EL (cell line): Measurements from ENCODE around the gene SPON1.

Experiments used
- DNase-seq: peaks from one replicate; pipeline ENCODE4 v3.0.0-alpha.2; 2016

Gene SPON1

DNA sequence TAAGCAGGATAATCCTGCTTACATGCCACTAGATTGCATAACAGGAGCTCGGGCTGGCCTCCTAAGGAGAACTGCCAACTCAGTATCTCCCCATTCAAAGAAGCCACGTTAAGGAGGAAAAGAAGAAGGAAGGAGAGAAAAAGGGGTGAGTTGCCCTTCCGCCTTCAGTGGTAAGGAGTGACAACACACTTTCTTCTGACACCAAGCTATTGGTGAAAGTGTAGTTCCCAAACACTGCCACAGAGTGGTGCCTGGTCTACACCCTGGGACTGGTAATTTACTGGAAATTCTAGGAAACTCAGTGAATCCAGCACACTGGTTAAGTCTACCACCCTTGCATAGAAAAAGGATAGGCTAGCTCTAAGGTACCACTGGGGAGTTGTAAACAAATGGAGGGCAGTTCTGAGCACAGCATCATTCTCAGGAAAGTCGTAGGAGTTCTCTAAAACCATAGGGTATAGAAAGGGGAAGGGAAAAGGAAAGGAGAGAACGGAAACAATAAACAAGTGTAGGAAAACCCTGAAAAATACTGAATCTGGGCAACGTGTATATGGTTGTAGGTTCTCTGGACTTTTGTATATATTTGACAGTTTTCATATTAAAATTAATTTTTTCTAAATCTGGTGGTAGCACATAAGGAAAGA, 338.3 kb downstream of the SPON1 start:
- DNase-seq, result peak; percentile 72

DNA sequence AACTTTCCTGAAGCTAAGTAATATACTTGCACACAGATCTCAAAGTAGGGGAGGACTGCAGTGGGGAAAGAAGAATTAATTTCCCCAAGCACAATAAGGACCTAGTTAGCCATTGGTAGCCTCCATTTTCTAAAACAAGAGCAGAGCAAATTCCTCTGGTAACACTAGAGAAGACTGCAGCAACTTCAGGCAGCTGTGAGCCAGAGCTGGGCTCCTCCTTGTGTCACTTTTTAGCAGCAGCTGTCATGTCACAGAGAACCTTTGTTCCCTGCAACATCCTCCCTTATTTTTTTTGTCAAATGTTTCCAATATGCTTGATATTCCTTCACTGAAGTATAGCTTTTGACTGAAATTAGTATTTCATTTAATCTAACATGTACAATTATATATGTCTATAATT, 342.1 kb downstream of the SPON1 start:
- no peak for DNase-seq

DNA sequence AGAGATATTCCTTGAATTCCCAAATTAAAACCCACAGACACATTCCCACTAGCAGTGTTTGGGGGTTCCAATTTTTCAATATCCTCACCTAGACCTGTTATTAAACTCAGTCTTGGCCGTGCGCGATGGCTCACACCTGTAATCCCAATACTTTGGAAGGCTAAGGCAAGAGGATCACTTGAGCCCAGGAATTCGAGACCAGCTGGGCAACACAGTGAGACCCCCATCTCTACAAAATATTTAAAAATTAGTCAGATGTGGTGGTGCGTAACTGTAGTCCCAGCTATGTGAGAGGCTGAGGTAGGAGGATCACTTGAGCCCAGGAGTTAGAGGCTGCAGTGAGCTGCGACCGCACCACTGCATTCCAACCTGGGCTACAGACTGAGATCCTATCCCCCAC, 343.1 kb downstream of the SPON1 start:
- no peak for DNase-seq

DNA sequence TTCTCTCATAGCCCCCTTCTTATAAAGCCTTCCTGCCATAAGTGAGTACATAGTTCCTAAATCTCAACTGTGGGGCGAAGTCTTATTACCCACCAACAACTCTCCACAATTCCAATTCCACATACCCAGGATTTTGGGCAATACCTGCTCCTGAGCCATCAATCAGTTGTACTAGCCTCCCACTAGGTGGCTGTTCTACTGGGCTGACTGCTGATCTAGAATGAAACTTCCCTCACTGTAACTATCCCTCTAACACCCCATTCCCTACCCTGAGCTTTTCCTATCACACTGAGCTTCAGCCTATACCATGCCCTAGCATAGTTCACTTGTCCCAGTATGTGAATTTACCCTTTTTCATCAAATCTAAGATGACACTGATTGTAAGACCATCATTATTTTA, 344.0 kb downstream of the SPON1 start:
- no peak for DNase-seq

DNA sequence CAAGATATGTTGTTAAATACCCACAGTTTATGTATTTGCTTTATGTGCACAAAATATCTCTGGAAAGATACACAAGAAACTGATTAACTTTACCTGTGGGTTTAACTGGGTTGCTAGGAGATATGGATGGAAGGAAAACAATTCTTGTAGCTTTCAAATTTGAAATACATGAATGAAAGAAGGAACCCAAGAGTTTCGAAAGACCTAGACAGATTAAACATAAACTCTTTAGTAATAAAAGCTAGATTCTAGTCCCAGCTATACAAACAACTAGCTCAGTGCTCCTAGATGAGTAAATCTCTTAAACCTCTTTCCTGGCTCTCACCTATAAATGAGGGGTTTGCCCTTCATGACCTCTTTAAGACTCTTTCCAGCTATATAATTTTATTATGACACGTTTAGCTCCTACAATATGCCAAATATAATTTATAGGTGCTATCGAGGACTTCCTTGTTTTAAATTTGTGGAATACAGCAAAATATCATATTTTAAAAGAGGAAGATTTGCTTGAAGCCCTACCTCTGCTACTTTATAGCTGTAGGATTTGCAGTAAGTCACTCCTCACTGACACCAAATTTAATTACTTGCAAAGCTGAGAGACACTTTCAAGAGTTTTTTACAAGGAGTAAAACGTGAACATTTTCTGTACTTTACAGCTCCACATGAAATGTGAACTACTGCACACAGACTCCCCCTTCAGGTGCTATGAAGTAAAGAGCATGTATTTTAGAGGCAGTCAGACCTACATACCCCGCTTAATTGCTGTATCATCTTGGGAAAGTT, 345.8 kb downstream of the SPON1 start:
- DNase-seq, result peak; percentile 49

DNA sequence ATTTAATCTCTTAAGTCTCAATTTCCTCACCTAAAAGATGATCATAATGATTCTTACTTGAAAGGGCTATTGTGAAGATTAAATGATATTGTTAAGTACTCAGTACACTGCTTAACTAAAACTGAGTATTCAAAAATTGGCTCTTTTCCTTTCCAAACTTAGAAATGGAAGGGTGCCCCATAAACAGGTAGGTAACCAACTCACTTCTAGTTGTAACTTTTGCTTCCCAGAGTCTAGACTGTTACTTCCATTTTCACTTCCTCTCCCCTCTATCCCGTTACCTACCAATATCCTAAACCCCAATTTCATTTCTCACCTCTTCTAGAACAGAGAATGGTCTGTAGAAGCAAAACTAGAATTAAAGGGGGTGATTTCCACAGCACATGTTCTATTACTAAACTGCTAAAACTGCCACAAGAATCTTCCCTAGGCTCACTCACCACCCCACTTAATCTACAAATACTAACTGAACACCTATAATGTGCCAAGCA, 346.4 kb downstream of the SPON1 start:
- no peak for DNase-seq

DNA sequence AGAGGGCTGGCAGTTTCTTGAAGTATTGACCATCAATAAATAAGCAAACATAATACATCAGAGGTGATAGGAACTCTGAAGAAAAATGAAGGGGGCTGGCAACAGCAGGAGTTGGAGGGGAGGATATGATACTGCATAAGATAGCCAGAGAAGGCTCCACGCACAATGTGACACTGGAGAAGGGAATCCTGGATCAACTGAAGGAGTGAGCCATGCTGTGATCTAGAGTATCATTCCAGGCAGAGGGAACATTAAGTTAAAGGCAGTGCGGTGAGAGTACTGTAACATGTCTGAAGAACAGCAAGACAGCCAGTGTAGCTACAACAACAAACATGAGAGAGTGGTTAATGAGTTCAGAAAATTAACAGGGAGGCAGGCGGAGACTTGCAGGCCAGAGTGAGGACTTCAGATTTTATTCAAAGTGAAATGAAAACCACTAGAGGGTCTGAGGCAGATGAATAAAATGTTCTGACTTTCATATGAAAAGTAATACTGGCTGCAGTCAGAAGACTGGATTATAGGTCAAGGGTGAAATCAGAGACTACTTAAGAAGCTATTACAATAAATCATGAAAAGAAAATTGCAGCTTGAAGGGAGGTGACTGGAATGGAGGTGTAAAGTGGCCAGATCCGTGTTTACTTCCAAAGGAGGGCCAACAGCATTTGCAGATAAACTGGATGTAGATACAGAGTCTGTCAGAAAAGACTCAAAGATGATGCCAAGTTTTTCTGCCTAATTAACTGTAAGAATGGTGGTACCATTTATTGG, 347.1 kb downstream of the SPON1 start:
- no peak for DNase-seq

DNA sequence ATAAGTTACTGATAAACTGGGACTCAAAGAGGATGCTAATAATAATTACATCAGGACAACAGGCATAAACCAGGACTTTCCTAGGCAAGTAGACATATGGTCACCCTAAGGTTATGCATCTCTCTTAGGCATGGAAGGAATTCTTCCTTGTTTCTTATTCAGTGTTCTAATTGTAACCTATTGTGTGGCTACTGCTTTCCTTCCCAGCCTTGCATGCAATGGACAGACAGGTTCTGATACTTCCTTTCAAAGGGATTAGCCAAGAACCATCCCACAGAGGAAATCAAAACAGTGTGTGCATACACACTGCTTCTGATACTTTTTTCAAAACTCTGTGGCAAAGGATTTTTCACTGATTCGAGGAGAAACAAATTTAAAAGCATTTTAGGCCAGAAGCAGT, 348.2 kb downstream of the SPON1 start:
- DNase-seq, result peak; percentile 36

DNA sequence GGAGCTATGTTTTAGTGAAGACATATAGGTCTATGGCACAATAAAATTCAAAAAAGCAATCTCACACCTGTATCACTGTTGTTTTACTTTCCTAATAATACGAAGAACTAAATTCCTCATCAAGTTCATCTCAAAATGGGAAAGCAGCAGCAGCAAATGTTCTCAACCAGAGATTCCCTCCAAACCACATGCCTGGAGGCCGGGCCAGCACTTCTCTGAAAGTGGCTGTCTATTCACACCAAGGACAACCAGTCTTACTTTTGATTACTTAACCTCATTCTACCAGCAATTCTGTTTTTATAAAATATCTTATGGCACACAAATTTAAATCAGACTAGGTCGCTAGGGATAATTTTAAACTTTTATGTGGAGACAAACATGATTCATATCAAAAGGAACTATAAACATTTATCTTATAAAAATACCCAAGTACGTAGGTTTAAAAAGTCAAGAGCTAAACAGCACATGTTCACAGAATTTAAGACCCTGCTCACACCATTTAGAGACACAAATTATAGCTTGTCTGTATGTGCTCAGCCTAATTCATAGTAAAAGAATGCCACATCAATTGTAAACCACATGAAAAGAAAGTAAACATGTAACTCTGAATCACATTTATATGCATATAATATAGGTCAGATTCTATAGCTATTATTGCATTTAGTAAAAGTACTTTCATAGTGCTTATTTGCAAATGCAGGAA, 350.4 kb downstream of the SPON1 start:
- DNase-seq, result peak; percentile 69

DNA sequence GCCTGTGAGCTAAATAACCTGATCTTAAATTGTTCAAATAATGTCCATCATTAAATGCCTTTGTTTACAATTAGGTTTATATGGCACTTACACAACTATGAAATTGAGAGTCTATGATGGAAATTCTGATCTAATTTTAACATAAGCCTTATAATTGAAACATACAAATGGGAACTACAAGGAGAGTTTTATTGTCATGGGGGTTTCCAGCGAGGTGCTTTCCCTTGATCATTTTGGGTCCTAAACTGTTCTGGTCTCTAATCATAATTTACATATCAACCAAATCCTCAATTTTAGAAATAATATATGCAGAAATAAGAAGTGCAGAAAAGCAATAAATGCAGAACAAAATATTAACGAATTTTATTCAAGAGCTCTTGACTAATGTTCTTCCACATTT, 351.6 kb downstream of the SPON1 start:
- no peak for DNase-seq

DNA sequence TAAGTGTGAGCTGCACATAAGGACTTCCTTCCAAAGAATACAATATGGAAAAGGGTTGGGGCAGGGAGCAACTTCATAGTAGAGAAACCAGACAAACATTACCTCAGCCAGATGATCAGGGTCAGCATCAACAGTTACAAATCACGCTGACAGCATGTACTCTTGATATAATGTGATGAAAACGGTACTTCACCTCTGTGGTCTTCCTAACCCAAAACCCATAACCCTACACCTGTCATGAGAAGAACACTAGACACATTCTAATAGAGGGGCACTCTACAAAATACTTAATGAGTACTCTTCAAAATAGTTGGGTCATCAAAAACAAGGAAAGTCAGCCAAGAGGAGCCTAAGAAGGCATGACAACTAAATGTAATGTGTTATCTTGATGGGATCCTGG, 352.6 kb downstream of the SPON1 start:
- no peak for DNase-seq
